ENCODE results near the gene SNTA1. TPM values are rescaled to one million over a fixed set of nuclear protein-coding genes. Genes with fewer than 3 reads are reported as not detected.

SNTA1 gene
- total and polyA plus RNA-seq, 2 of the 8 experiments (the other 6 are each of a cell fraction or from before 2014, with no cell fraction given), result 4.5 to 8.0 TPM

GRCh38 chr20:33393609-33394008 lies 50.0 kb downstream of the SNTA1 start:
- H3K18ac ChIP-seq (ENCODE audit: extremely low read depth, low read length), result no peak overlapping the region
- no peak overlapping the region for H2BK120ac ChIP-seq (replicated peaks; ENCODE audit: low read depth, low read length)
- ChIA-PET POLR2A (ENCODE audit: partially characterized antibody) (interaction anchor here (1.6 kb wide), 1 partner anchor 17 kb away, joined by 3 read pairs; no protein-coding TSS in a partner anchor), CTCF (ENCODE audit: partially characterized antibody) (interaction anchor here (0.6 to 1.1 kb wide), 2 partner anchors 15 to 64 kb away, joined by 3 read pairs; no protein-coding TSS in a partner anchor)
- no peak overlapping the region for H3K9ac ChIP-seq (replicated peaks in 1 of 4; ENCODE audit: extremely low read depth in 1 of 4, low read depth in 3 of 4, low read length in 3 of 4)
- H3K23ac ChIP-seq (ENCODE audit: insufficient read length), result no peak overlapping the region
- no peaks in the 10 kb centered on the region for H3K9me3 ChIP-seq (ENCODE audit: insufficient read depth in 2 of 2, low read depth in 1 of 2, low read length in 1 of 2)
- no peak overlapping the region for H2BK12ac ChIP-seq (ENCODE audit: low read depth, low read length)
- H3K27ac ChIP-seq (ENCODE audit: low read depth, low read length), result no peak overlapping the region
- H4K91ac ChIP-seq (replicated peaks; ENCODE audit: insufficient read length, low read length), result no peak overlapping the region
- H2BK5ac ChIP-seq (ENCODE audit: low read depth, low read length), result no peak overlapping the region
- H2AFZ ChIP-seq (ENCODE audit: low read length), result no peak overlapping the region
- FAIRE-seq (no peak), DNase-seq (ENCODE audit: low read depth in 1 of 2, low spot score in 2 of 2) (no peak)
- H3K4me1 ChIP-seq (replicated peaks in 1 of 4; ENCODE audit: control insufficient read depth in 3 of 4, insufficient read depth in 4 of 4, low read length in 3 of 4), result no peaks in the 10 kb centered on the region
- peaks cover 4 to 52% (median 27%) of the 10 kb centered on the region in 4 experiments for H3K36me3 ChIP-seq (ENCODE audit: control insufficient read depth in 2 of 4, insufficient read depth in 4 of 4, low read length in 3 of 4)
- H3K56ac ChIP-seq (replicated peaks; ENCODE audit: insufficient read length, low read depth, low read length), result no peak overlapping the region
- H3K27me3 ChIP-seq (replicated peaks in 1 of 4; ENCODE audit: control insufficient read depth in 3 of 4, extremely low read depth in 1 of 4, insufficient read depth in 3 of 4, low read length in 3 of 4), result no peaks in the 10 kb centered on the region
- H3K4me2 ChIP-seq (ENCODE audit: insufficient read depth in 1 of 2, low read depth in 2 of 2, low read length in 2 of 2), result no peak overlapping the region
- H4K8ac ChIP-seq (ENCODE audit: extremely low read depth, insufficient read depth, low read length), result no peak overlapping the region
- 88% methylated on average over 4 of the region's 4 CpGs; no CpG with 5 or more reads in 1 of the 2 experiments for WGBS, 2 experiments (ENCODE audit: extremely low coverage in 1 of 2, insufficient coverage in 1 of 2, insufficient read length in 1 of 2, insufficient replicate concordance in 2 of 2, low coverage in 1 of 2, low lambda C conversion rate in 2 of 2, missing lambda C conversion rate in 1 of 2)
- H4K5ac ChIP-seq (ENCODE audit: insufficient read length, low read depth, low read length), result no peak overlapping the region
- peaks cover 0 to 23% of the 10 kb centered on the region in 2 experiments; a peak in 2 of 4 replicates for H3K79me2 ChIP-seq (ENCODE audit: control insufficient read depth in 1 of 2, insufficient read depth in 2 of 2, low read length in 2 of 2)
- no peaks in the 10 kb centered on the region for H3K23me2 ChIP-seq (ENCODE audit: low read depth, low read length)
- H2BK15ac ChIP-seq (ENCODE audit: low read length), result no peak overlapping the region
- H2AK5ac ChIP-seq (ENCODE audit: low read depth, low read length), result no peak overlapping the region
- peaks cover 0 to 5% of the 10 kb centered on the region in 2 experiments for H4K20me1 ChIP-seq (replicated peaks in 1 of 2; ENCODE audit: control insufficient read depth in 1 of 2, insufficient read depth in 2 of 2, low read length in 2 of 2)
- H3K4me3 ChIP-seq (ENCODE audit: extremely low read depth in 1 of 4, insufficient read depth in 2 of 4, low read depth in 3 of 4, low read length in 4 of 4), result no peak overlapping the region
- H3K4ac ChIP-seq (replicated peaks; ENCODE audit: insufficient read length, low read depth, low read length), result no peak overlapping the region
- no peak overlapping the region for H3K14ac ChIP-seq (ENCODE audit: insufficient read length)
- H3K79me1 ChIP-seq (ENCODE audit: low read depth, low read length), result no peaks in the 10 kb centered on the region; the same call in 1 of the 2 replicates
- H2BK20ac ChIP-seq (ENCODE audit: low read length), result no peak overlapping the region
- TF ChIP-seq EGR1 (IDR thresholded peaks at IDR 0.05; ENCODE audit: borderline replicate concordance, low read depth, low read length) (no peak), TEAD4 (IDR thresholded peaks at IDR 0.05; ENCODE audit: low read depth, low read length) (no peak), GTF2F1 (IDR thresholded peaks at IDR 0.05; ENCODE audit: borderline replicate concordance, low read depth, low read length) (no peak), POLR2AphosphoS5 (IDR thresholded peaks at IDR 0.05; ENCODE audit: low read depth, low read length) (no peak), POU5F1 (IDR thresholded peaks at IDR 0.05; ENCODE audit: low read depth, low read length) (no peak), BACH1 (IDR thresholded peaks at IDR 0.05; ENCODE audit: low read length) (no peak), SUZ12 (IDR thresholded peaks at IDR 0.05; ENCODE audit: low read length) (no peak), MAFK (IDR thresholded peaks at IDR 0.05; ENCODE audit: low read depth, low read length) (no peak), SIN3A (conservative IDR thresholded peaks at IDR 0.05 in 1 of 2, IDR thresholded peaks at IDR 0.05 in 1 of 2; ENCODE audit: low read depth in 1 of 2, low read length in 2 of 2) (no peak), SP4 (IDR thresholded peaks at IDR 0.05; ENCODE audit: low read length) (no peak), CREB1 (IDR thresholded peaks at IDR 0.05) (no peak), RNF2 (IDR thresholded peaks at IDR 0.05; ENCODE audit: borderline replicate concordance, low read depth, low read length, missing control alignments, poor library complexity, severe bottlenecking) (no peak), CBX5 (IDR thresholded peaks at IDR 0.05; ENCODE audit: low read depth, low read length) (no peak), CTBP2 (IDR thresholded peaks at IDR 0.05; ENCODE audit: borderline replicate concordance, insufficient read depth, insufficient read length, low read length) (no peak), BCL11A (IDR thresholded peaks at IDR 0.05; ENCODE audit: low read depth in 2 of 2, low read length in 2 of 2) (no peak)

Measured in H1 (cell line).